Panc1 (cell line): ENCODE results near the gene TSPAN3. TPM values are rescaled to one million over a fixed set of nuclear protein-coding genes. Genes with fewer than 3 reads are reported as not detected.

ENCODE experiments used
- ATAC-seq: fragments of 200-7000 bp; cut with Tn5 transposase; 2 replicates; pipeline ENCODE4 v1.9.1; 2020; ENCODE audit warnings: mild to moderate bottlenecking, moderate library complexity
- BruUV-seq: library from RNA; stranded (reverse); fragments of 400-500 nt; replicated peaks from 2 replicates; lab custom pipeline; 2021; lab: Mats Ljungman, UMichigan
- CTCF ChIA-PET: fragments of 300-600 bp; sonication (Branson Sonifier 250); formaldehyde crosslinking; loops from one replicate; lab custom pipeline; 2022; ENCODE audit warnings: antibody characterized with exemption; lab: Charles Lee
- POLR2A ChIA-PET: fragments of 300-600 bp; sonication (Branson Sonifier 250); formaldehyde crosslinking; loops from one replicate; lab custom pipeline; 2022; ENCODE audit warnings: antibody characterized with exemption; lab: Charles Lee
- DNase-seq: peaks from one replicate; pipeline ENCODE4 v3.0.0-alpha.2; 2010; ENCODE audit warnings: low read depth, low spot score
- H3K27ac ChIP-seq: 2 replicates; pipeline ENCODE4 v1.5.1; 2011; ENCODE audit warnings: mild to moderate bottlenecking, low read length, inconsistent platforms
- H3K27me3 ChIP-seq: fragments of 200-500 bp; sonication (Bioruptor generic); 2 replicates; pipeline ENCODE4 v1.6.0; 2014; ENCODE audit warnings: low read length, inconsistent platforms; ENCODE audit not compliant: control insufficient read depth, insufficient read depth
- H3K36me3 ChIP-seq: fragments of 200-500 bp; sonication (Bioruptor generic); 2 replicates; pipeline ENCODE4 v1.5.1; 2014; ENCODE audit warnings: inconsistent platforms, mild to moderate bottlenecking, low read length, moderate library complexity; ENCODE audit not compliant: control insufficient read depth, insufficient read depth
- H3K4me1 ChIP-seq: 2 replicates; pipeline ENCODE4 v1.5.1; 2011; ENCODE audit warnings: inconsistent platforms, mild to moderate bottlenecking, low read length, moderate library complexity; ENCODE audit not compliant: control insufficient read depth, insufficient read depth
- H3K4me3 ChIP-seq, 2 experiments: 2 replicates each; pipeline ENCODE4 v1.5.1; 2011 to 2012; ENCODE audit warnings: low read depth in 2 of 2, low read length in 2 of 2, mild to moderate bottlenecking in 2 of 2, inconsistent platforms in 1 of 2, moderate library complexity in 1 of 2
- H3K9me3 ChIP-seq: fragments of 200-500 bp; sonication (Bioruptor generic); 2 replicates; pipeline ENCODE4 v1.5.1; 2014; ENCODE audit warnings: low read depth, mild to moderate bottlenecking, inconsistent platforms, low read length, moderate library complexity; ENCODE audit not compliant: control insufficient read depth, insufficient read depth
- POLR2AphosphoS5 ChIP-seq: IDR thresholded peaks from 2 replicates; pipeline ENCODE4 v1.6.1; 2012; ENCODE audit warnings: mild to moderate bottlenecking, low read depth, low read length, moderate library complexity
- SIN3A ChIP-seq: IDR thresholded peaks from 2 replicates; pipeline ENCODE4 v1.6.1; 2012; ENCODE audit warnings: low read depth, mild to moderate bottlenecking, low read length, moderate library complexity, borderline replicate concordance; ENCODE audit not compliant: insufficient read depth
- TCF7L2 ChIP-seq: IDR thresholded peaks from 2 replicates; pipeline ENCODE4 v1.6.1; 2011; ENCODE audit warnings: mild to moderate bottlenecking, low read depth, low read length, inconsistent platforms
- in situ Hi-C: cut with HindIII; loops from 2 replicates; pipeline ENCODE4 v1.10.0; 2016; ENCODE audit warnings: low sequenced_read_pairs, low pct_unique_long_range_greater_than_20kb
- intact Hi-C: fragments of 100-400 bp; cut with micrococcal nuclease; formaldehyde crosslinking; loops from one replicate; pipeline ENCODE4 v1.10.0; 2022; ENCODE audit not compliant: unreplicated experiment
- total RNA-seq: library from RNA; stranded (reverse); gene quantifications from one replicate; pipeline ENCODE4 v1.2.1, GENCODE V29; 2021; ENCODE audit not compliant: unreplicated experiment
- TF ChIP-seq, protein P1 (sequence below), 2 experiments: IDR thresholded peaks; 2 replicates each; pipeline ENCODE4 v1.6.1; 2011 to 2012; ENCODE audit warnings: low read depth in 2 of 2, control low read depth in 1 of 2, low read length in 1 of 2, mild to moderate bottlenecking in 1 of 2, moderate library complexity in 1 of 2; ENCODE audit not compliant: insufficient read depth in 1 of 2
- TF ChIP-seq, protein P2 (sequence below): fragments of 450-650 bp; IDR thresholded peaks from 2 replicates; pipeline ENCODE4 v1.5.1; 2017; ENCODE audit warnings: mild to moderate bottlenecking

TSPAN3 gene
- total RNA-seq, 1 experiment from 2014 or later: 130 TPM

DNA sequence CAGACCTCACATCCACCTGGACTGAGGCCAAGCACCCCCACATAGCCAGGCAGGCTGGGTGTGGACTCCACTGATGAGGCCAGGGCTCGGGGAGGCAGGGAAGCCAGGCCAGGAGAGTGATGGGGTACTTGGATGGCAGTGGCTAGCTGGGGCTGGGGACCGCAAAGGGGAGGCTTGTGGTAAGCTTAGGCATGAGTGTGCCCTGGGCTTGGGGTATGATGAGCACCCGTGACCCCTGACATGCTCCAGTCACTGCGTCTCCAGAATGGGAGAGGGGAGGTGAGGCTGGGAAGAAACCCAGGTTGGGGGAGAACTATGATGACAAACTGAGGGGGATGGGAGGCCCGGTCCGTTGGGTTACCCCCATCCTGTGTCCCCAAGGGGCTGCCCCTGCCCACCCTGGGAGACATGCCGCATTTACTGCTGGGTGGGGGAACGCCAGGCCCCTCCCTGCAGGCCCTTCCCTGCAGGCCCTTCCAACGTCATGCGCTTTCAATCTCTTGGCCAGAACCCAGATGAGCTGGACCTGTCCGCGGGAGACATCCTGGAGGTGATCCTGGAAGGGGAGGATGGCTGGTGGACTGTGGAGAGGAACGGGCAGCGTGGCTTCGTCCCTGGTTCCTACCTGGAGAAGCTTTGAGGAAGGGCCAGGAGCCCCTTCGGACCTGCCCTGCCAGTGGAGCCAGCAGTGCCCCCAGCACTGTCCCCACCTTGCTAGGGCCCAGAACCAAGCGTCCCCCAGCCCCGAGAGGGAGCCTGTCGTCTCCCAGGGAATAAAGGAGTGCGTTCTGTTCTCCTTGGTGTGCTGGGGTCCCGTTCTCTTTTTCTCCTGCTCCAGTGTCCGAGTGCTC lies 34.1 kb downstream of the TSPAN3 start:
- in situ Hi-C loops (no loop called here), intact Hi-C loops (no loop called here)
- CTCF ChIA-PET: no interaction called here
- POLR2A ChIA-PET: interaction anchor here (0.6 kb wide), 1 partner anchor 56 kb away, joined by 23 read pairs; no protein-coding TSS in a partner anchor
- TF ChIP-seq SIN3A (no peak), POLR2AphosphoS5 (no peak), TCF7L2 (no peak)
- TF ChIP-seq, protein P1, sequence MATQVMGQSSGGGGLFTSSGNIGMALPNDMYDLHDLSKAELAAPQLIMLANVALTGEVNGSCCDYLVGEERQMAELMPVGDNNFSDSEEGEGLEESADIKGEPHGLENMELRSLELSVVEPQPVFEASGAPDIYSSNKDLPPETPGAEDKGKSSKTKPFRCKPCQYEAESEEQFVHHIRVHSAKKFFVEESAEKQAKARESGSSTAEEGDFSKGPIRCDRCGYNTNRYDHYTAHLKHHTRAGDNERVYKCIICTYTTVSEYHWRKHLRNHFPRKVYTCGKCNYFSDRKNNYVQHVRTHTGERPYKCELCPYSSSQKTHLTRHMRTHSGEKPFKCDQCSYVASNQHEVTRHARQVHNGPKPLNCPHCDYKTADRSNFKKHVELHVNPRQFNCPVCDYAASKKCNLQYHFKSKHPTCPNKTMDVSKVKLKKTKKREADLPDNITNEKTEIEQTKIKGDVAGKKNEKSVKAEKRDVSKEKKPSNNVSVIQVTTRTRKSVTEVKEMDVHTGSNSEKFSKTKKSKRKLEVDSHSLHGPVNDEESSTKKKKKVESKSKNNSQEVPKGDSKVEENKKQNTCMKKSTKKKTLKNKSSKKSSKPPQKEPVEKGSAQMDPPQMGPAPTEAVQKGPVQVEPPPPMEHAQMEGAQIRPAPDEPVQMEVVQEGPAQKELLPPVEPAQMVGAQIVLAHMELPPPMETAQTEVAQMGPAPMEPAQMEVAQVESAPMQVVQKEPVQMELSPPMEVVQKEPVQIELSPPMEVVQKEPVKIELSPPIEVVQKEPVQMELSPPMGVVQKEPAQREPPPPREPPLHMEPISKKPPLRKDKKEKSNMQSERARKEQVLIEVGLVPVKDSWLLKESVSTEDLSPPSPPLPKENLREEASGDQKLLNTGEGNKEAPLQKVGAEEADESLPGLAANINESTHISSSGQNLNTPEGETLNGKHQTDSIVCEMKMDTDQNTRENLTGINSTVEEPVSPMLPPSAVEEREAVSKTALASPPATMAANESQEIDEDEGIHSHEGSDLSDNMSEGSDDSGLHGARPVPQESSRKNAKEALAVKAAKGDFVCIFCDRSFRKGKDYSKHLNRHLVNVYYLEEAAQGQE (IDR thresholded peaks at IDR 0.05; ENCODE audit: insufficient read depth in 1 of 2, low read depth in 2 of 2, low read length in 1 of 2): no peak
- TF ChIP-seq, protein P2, sequence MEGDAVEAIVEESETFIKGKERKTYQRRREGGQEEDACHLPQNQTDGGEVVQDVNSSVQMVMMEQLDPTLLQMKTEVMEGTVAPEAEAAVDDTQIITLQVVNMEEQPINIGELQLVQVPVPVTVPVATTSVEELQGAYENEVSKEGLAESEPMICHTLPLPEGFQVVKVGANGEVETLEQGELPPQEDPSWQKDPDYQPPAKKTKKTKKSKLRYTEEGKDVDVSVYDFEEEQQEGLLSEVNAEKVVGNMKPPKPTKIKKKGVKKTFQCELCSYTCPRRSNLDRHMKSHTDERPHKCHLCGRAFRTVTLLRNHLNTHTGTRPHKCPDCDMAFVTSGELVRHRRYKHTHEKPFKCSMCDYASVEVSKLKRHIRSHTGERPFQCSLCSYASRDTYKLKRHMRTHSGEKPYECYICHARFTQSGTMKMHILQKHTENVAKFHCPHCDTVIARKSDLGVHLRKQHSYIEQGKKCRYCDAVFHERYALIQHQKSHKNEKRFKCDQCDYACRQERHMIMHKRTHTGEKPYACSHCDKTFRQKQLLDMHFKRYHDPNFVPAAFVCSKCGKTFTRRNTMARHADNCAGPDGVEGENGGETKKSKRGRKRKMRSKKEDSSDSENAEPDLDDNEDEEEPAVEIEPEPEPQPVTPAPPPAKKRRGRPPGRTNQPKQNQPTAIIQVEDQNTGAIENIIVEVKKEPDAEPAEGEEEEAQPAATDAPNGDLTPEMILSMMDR: no peak
- H3K4me1 ChIP-seq: no peaks in the 10 kb centered on the region
- no TSS peak for BruUV-seq
- H3K4me3 ChIP-seq: no peak overlapping the region
- H3K27ac ChIP-seq: no peak overlapping the region
- H3K9me3 ChIP-seq: no peaks in the 10 kb centered on the region
- H3K36me3 ChIP-seq: no peaks in the 10 kb centered on the region
- no peak for DNase-seq
- no peak for ATAC-seq
- no peaks in the 10 kb centered on the region for H3K27me3 ChIP-seq

DNA sequence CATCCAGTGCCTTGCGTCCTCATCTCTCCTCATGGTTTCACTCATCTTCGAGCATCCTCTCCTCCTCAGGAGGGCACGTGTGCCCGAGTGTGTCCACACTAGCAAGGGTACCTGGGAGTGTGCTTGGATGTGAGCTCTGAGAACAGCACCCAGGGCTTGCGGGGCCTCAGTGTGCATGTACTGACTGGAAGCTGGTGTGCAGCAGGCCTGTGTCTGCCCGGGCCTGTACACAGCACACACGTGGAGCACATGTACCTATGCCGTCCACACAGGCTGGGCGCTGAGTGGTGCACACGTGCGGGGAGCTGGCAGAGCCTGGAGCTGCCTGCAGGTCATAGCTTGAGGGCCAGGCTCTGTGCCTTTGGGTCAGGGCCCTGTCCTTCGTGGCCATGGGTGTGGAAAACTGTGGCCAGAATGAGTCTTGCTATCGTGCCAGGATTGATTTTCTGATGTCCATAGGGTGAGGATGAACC lies 34.9 kb downstream of the TSPAN3 start:
- Histone ChIP-seq H3K4me3 (no peak overlapping the region), H3K27ac (no peak overlapping the region), H3K4me1 (no peaks in the 10 kb centered on the region), H3K27me3 (no peaks in the 10 kb centered on the region), H3K36me3 (no peaks in the 10 kb centered on the region), H3K9me3 (no peaks in the 10 kb centered on the region)
- TF ChIP-seq SIN3A (no peak), POLR2AphosphoS5 (no peak)
- TF ChIP-seq, protein P1 (IDR thresholded peaks at IDR 0.05; ENCODE audit: insufficient read depth in 1 of 2, low read depth in 2 of 2, low read length in 1 of 2): no peak
- TF ChIP-seq, protein P2: no peak
- BruUV-seq: no TSS peak
- DNase-seq (no peak), ATAC-seq (no peak)
- ChIA-PET CTCF (no interaction called here), POLR2A (no interaction called here)
- in situ Hi-C loops: no loop called here
- intact Hi-C loops: no loop called here
